ENCODE measurements around the gene FGF14. TPM values are rescaled to one million over a fixed set of nuclear protein-coding genes. Genes with fewer than 3 reads are reported as not detected.

FGF14 gene
- total RNA-seq, 1 experiment from 2014 or later, result 0.22 TPM

DNA sequence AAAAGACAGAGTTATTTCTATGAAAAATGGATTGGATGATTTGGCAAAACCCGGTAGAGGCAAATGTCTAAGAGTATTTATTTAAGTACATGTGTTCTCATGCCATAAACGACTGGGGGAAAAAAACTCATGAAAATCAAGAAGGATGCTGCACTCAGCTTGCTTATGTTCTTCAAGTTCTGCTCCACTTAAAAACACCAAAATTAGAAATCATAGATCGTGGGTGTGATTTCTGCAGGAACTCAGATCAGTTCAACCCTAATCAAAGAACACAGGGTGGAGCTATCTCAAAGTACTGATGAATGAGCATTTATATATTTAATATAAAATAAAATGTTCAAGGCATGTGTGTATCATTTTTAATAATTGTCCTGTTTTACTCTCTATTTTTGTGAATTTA is 103.8 kb downstream of the FGF14 start:
- H3T11ph ChIP-seq (ENCODE audit: low read length), result no peak overlapping the region
- H4K91ac ChIP-seq (ENCODE audit: insufficient read length, low read depth, low read length), result no peak overlapping the region
- H3K23me2 ChIP-seq (ENCODE audit: insufficient read length, low read depth, low read length, poor library complexity, severe bottlenecking), result no peaks in the 10 kb centered on the region
- no peak overlapping the region for H3K18ac ChIP-seq (ENCODE audit: insufficient read length, low read depth, low read length)
- Mint-ChIP-seq H3K27me3 (ENCODE audit: low read depth) (no peaks in the 10 kb centered on the region), H3K4me1 (no peaks in the 10 kb centered on the region), H3K9me3 (no peaks in the 10 kb centered on the region), H3K4me3 (no peak overlapping the region), H3K27ac (no peak overlapping the region), H3K36me3 (ENCODE audit: insufficient read depth in 1 of 3, low read depth in 3 of 3) (no peaks in the 10 kb centered on the region)
- H3K79me2 ChIP-seq (ENCODE audit: insufficient read depth, low read length), result no peaks in the 10 kb centered on the region
- no peak overlapping the region for H4K5ac ChIP-seq (ENCODE audit: insufficient read length, low read depth, low read length)
- WGBS (ENCODE audit: extremely low coverage, insufficient read length, low lambda C conversion rate), result no CpG with 5 or more reads among the region's 3 CpGs
- no peaks in the 10 kb centered on the region for H3K4me1 ChIP-seq (ENCODE audit: insufficient read depth, low read length)
- H3K4me2 ChIP-seq (ENCODE audit: insufficient read depth, insufficient read length, low read length), result no peak overlapping the region
- no peaks in the 10 kb centered on the region for H3K79me1 ChIP-seq (ENCODE audit: insufficient read depth, low read depth, low read length, poor library complexity, severe bottlenecking)
- no peaks in the 10 kb centered on the region for H3K9me3 ChIP-seq (ENCODE audit: control insufficient read depth, low read depth, low read length)
- no peak overlapping the region for H3K4ac ChIP-seq (ENCODE audit: low read depth, low read length)
- no peak for DNase-seq
- TF ChIP-seq, protein P1, sequence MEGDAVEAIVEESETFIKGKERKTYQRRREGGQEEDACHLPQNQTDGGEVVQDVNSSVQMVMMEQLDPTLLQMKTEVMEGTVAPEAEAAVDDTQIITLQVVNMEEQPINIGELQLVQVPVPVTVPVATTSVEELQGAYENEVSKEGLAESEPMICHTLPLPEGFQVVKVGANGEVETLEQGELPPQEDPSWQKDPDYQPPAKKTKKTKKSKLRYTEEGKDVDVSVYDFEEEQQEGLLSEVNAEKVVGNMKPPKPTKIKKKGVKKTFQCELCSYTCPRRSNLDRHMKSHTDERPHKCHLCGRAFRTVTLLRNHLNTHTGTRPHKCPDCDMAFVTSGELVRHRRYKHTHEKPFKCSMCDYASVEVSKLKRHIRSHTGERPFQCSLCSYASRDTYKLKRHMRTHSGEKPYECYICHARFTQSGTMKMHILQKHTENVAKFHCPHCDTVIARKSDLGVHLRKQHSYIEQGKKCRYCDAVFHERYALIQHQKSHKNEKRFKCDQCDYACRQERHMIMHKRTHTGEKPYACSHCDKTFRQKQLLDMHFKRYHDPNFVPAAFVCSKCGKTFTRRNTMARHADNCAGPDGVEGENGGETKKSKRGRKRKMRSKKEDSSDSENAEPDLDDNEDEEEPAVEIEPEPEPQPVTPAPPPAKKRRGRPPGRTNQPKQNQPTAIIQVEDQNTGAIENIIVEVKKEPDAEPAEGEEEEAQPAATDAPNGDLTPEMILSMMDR (conservative IDR thresholded peaks at IDR 0.05), result no peak
- H2AFZ ChIP-seq (ENCODE audit: low read length), result no peak overlapping the region
- no peak overlapping the region for H3K27ac ChIP-seq (ENCODE audit: insufficient read length, low read depth, low read length)
- H2BK12ac ChIP-seq (ENCODE audit: insufficient read length, low read depth, low read length), result no peak overlapping the region
- H2BK5ac ChIP-seq (ENCODE audit: insufficient read length, low read length), result no peak overlapping the region
- no peak overlapping the region for H3K23ac ChIP-seq (ENCODE audit: insufficient read length, low read depth, low read length)
- no peak overlapping the region for H3K9ac ChIP-seq (ENCODE audit: extremely low read depth, insufficient read length, low read length)
- H2BK20ac ChIP-seq (ENCODE audit: low read depth, low read length, poor library complexity, severe bottlenecking), result no peak overlapping the region
- no peak overlapping the region for H3K14ac ChIP-seq (ENCODE audit: insufficient read depth, low read length)
- no peaks in the 10 kb centered on the region for H3K27me3 ChIP-seq (ENCODE audit: insufficient read depth, low read length)
- H2BK120ac ChIP-seq (ENCODE audit: low read depth, low read length, poor library complexity, severe bottlenecking), result no peak overlapping the region
- no peak overlapping the region for H3K56ac ChIP-seq (ENCODE audit: insufficient read length, low read depth, low read length)
- H2AK5ac ChIP-seq (ENCODE audit: insufficient read length, low read length), result no peak overlapping the region
- no peak overlapping the region for H4K8ac ChIP-seq (replicated peaks; ENCODE audit: insufficient read length, low read depth, low read length)
- no peak overlapping the region for H2BK15ac ChIP-seq (ENCODE audit: low read depth, low read length)
- no peaks in the 10 kb centered on the region for H4K20me1 ChIP-seq (ENCODE audit: control insufficient read depth, insufficient read depth, insufficient read length)

Data from H9 (cell line).